Endothelial cell (in vitro differentiated cells): ENCODE data around the gene DGKQ. TPM values are rescaled to one million over a fixed set of nuclear protein-coding genes. Genes with fewer than 3 reads are reported as not detected.

Experiments
- DNase-seq: peaks from one replicate; pipeline ENCODE4 v3.0.0; 2021; ENCODE audit warnings: low spot score
- H3K27ac Mint-ChIP-seq: one replicate; pipeline ENCODE4 v1.8.0; 2021; ENCODE audit warnings: mixed read lengths, inconsistent platforms; ENCODE audit not compliant: unreplicated experiment
- H3K27me3 Mint-ChIP-seq: one replicate; pipeline ENCODE4 v1.8.0; 2021; ENCODE audit warnings: mild to moderate bottlenecking, moderate library complexity, mixed read lengths, inconsistent platforms; ENCODE audit not compliant: unreplicated experiment
- H3K36me3 Mint-ChIP-seq: one replicate; pipeline ENCODE4 v1.8.0; 2021; ENCODE audit warnings: mild to moderate bottlenecking, low read depth, mixed read lengths, inconsistent platforms; ENCODE audit not compliant: unreplicated experiment
- H3K4me1 Mint-ChIP-seq: one replicate; pipeline ENCODE4 v1.8.0; 2021; ENCODE audit warnings: mild to moderate bottlenecking, mixed read lengths, inconsistent platforms; ENCODE audit not compliant: unreplicated experiment
- H3K4me3 Mint-ChIP-seq: one replicate; pipeline ENCODE4 v1.8.0; 2021; ENCODE audit warnings: mild to moderate bottlenecking, mixed read lengths, inconsistent platforms; ENCODE audit not compliant: unreplicated experiment
- H3K9me3 Mint-ChIP-seq: one replicate; pipeline ENCODE4 v1.8.0; 2021; ENCODE audit warnings: mixed read lengths, inconsistent platforms; ENCODE audit not compliant: unreplicated experiment
- total RNA-seq: library from RNA; stranded (reverse); fragmentation: NEBNext Ultra II Directional; extraction: Animal tissue kit (Norgen Biotek cat#: 25700); gene quantifications from one replicate; pipeline ENCODE4 v1.2.1, GENCODE V29; 2021; ENCODE audit not compliant: unreplicated experiment
- TF ChIP-seq, protein P1 (sequence below): fragments of 200-600 bp; sonication (generic); IDR thresholded peaks from one replicate; pipeline ENCODE4 v1.5.0; 2021; ENCODE audit warnings: antibody characterized with exemption; ENCODE audit not compliant: unreplicated experiment

The DGKQ gene
- total RNA-seq, 1 donor from 2014 or later: 14.5 TPM

DNA sequence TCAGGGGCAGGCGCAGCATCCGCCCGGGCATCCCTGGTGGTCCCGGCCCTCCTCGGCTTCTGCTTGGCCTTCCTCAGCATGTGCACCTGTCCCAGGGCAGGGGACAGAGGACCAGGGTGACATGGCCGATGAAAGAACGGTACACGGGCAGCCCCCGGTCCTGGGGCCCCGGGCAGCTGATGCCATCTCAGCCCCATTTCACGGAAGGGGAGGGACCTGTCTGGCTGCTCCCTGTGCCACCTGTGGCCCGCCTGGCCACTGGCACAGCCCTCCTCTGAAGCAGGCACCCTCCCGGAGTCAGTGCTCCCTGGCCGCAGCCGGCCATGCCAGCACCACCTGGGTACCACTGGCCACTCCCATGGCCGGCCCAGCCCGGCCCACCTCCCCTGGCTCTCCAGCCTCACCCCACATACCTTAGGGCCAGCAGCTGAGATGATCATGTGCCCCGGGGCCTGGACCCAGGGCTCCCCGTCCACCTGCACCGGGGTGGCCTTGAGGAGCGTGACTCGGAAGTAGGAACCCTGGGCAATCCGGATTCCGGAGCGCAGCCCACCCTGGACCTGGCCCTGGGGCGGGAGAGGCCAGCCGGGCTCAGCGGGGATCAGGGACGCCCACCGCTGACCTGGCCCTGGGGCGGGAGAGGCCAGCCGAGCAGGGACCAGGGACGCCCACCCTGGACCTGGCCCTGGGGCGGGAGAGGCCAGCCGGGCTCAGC is 12.6 kb downstream of the DGKQ start:
- TF ChIP-seq, protein P1, sequence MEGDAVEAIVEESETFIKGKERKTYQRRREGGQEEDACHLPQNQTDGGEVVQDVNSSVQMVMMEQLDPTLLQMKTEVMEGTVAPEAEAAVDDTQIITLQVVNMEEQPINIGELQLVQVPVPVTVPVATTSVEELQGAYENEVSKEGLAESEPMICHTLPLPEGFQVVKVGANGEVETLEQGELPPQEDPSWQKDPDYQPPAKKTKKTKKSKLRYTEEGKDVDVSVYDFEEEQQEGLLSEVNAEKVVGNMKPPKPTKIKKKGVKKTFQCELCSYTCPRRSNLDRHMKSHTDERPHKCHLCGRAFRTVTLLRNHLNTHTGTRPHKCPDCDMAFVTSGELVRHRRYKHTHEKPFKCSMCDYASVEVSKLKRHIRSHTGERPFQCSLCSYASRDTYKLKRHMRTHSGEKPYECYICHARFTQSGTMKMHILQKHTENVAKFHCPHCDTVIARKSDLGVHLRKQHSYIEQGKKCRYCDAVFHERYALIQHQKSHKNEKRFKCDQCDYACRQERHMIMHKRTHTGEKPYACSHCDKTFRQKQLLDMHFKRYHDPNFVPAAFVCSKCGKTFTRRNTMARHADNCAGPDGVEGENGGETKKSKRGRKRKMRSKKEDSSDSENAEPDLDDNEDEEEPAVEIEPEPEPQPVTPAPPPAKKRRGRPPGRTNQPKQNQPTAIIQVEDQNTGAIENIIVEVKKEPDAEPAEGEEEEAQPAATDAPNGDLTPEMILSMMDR: no peak
- Mint-ChIP-seq H3K27me3 (peaks cover 17% of the 10 kb centered on the region), H3K4me1 (no peaks in the 10 kb centered on the region), H3K4me3 (no peak overlapping the region), H3K27ac (no peak overlapping the region), H3K9me3 (no peaks in the 10 kb centered on the region), H3K36me3 (peaks cover 9% of the 10 kb centered on the region)
- DNase-seq: no peak

DNA sequence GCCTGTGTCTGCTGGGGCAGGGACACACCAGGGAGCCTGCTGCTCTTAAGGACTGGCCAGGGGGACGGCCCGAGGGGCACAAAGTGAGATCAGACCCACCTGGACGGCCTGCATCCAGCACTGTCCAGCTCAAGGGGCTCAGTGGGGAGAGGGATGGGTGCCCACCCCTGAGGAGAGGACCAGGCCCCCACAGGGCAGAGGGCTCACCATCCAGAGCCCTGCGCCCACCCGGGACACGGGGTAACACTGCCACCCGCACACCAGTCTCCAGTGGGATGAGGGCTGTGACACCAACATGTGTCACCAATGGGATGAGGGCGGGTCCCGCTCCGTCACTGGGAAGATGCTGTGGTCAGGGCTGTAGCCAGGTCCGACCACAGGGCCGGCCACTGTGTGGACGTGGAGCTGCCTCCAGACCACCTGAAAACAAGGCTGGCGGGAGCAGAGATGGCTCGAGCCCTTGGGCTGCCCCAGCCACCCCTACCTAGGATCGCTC is 13.2 kb downstream of the DGKQ start:
- TF ChIP-seq, protein P1: no peak
- Mint-ChIP-seq H3K9me3 (no peaks in the 10 kb centered on the region), H3K4me1 (no peaks in the 10 kb centered on the region), H3K4me3 (no peak overlapping the region), H3K27me3 (peaks cover 17% of the 10 kb centered on the region), H3K27ac (no peak overlapping the region), H3K36me3 (peaks cover 9% of the 10 kb centered on the region)
- no peak for DNase-seq

DNA sequence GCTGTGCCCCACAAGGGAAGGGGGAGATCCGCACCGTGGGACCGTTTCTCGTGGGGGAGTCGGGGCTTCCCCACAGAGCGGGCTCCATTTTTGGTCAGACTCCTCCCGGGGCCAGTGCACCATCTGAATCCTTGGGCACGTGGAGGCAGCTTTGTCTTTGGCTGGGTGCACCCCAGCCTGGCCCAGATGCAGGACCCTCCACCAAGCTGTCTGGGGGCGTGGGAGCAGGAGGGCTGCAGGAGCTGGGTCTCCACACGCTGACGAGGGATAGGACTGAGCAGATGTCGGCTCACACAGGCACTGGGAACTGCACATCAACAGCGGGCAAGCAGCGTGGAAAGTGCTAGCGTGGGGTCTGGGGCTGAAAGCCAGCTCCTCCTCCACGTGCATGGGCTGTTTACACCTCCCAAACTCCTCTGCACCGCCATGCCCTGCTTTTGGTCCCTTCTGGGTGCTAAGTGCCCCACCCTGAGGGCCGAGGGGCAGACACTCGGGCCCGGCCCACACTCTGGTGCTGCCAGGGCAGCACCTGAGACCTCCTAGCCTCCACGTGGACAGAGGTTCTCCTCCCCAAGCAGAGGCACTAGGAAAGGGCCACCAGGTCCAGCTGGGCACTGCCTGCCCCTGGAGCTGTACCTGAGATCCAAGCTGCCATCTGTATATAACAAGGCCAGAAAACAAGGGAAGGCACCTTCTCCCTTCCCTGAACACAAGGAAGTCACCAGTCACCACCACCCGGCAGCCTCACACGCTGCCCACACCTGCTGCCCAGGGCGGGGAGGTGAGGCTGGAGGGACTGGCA is 13.8 kb downstream of the DGKQ start:
- Mint-ChIP-seq H3K4me3 (no peak overlapping the region), H3K4me1 (no peaks in the 10 kb centered on the region), H3K27ac (no peak overlapping the region), H3K27me3 (peaks cover 20% of the 10 kb centered on the region), H3K9me3 (no peaks in the 10 kb centered on the region), H3K36me3 (peaks cover 13% of the 10 kb centered on the region)
- no peak for DNase-seq
- TF ChIP-seq, protein P1: no peak

DNA sequence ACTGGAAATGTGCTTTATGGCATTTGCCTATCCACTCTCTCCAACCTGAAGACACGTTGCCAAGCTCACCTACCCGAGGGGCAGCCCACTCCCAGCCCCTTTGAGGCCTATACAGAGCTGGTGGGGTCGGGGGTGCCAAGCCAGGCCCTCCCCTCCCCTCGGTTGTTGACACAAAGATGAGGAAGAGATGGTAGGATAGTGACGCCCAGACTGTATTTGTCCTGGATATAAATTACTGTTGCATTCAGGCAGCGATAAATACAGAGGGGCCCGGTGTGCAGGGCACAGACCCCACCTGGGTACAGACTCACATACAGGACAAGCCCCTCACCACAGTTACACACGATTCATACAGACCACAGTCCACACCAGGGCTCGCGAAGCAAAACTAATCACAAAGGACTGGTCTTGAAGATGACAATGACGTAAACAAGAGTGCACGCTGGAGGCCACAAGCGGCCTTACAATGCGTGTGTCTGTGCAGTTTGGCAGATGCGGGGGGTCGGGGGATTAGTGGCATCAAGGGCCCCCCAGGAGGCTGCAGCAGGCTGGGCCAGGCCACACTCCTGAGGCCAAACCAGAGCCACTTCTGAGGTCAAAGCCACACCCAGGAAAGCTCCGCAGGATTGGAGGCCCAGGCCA is 14.6 kb downstream of the DGKQ start:
- no peaks in the 10 kb centered on the region for H3K9me3 Mint-ChIP-seq
- DNase-seq: no peak
- H3K27me3 Mint-ChIP-seq: peaks cover 18% of the 10 kb centered on the region
- no peaks in the 10 kb centered on the region for H3K4me1 Mint-ChIP-seq
- H3K4me3 Mint-ChIP-seq: no peak overlapping the region
- TF ChIP-seq, protein P1: no peak
- H3K36me3 Mint-ChIP-seq: peaks cover 18% of the 10 kb centered on the region
- no peak overlapping the region for H3K27ac Mint-ChIP-seq
